Hematopoietic multipotent progenitor cell treated with erythropoietin and hydrocortisone succinate and interleukin-3 and kit ligand, for 15 days (in vitro differentiated cells): ENCODE results near the gene ATF1.

Experiments
- DNase-seq: peaks from one replicate; pipeline ENCODE4 v3.0.0-alpha.2; 2015; ENCODE audit warnings: low spot score

Gene ATF1

GRCh38 chr12:50763639-50764285 is at the start of gene ATF1:
Gene ATF1, plus strand, starts transcription at chr12:50764101. Its CDS starts 16,045 bp downstream, at chr12:50780146.
- peak; percentile 87 for DNase-seq

- DNase-seq, result no peak
Measured at GRCh38 chr12:50715174-50715573, 48.7 kb upstream of the ATF1 start.

- no peak for DNase-seq
Measured at GRCh38 chr12:50718760-50719159, 45.1 kb upstream of the ATF1 start.

GRCh38 chr12:50720085-50720484 is 43.8 kb upstream of the ATF1 start:
- DNase-seq, result no peak

GRCh38 chr12:50720501-50720900 is 43.4 kb upstream of the ATF1 start:
- DNase-seq, result no peak

GRCh38 chr12:50723865-50724264 is 40.0 kb upstream of the ATF1 start:
- DNase-seq, result no peak

GRCh38 chr12:50725011-50725942 is 38.6 kb upstream of the ATF1 start:
- no peak for DNase-seq

GRCh38 chr12:50727466-50727865 is 36.4 kb upstream of the ATF1 start:
- DNase-seq, result no peak

GRCh38 chr12:50728417-50728816 is 35.5 kb upstream of the ATF1 start:
- no peak for DNase-seq

GRCh38 chr12:50728841-50729240 is 35.1 kb upstream of the ATF1 start:
- no peak for DNase-seq

- DNase-seq, result no peak
Measured at GRCh38 chr12:50732591-50732990, 31.3 kb upstream of the ATF1 start.

GRCh38 chr12:50733706-50734105 is 30.2 kb upstream of the ATF1 start:
- DNase-seq, result no peak

- DNase-seq, result peak; percentile 45
Measured at GRCh38 chr12:50734409-50735263, 29.3 kb upstream of the ATF1 start.

- DNase-seq, result no peak
Measured at GRCh38 chr12:50739611-50740010, 24.3 kb upstream of the ATF1 start.

- DNase-seq, result no peak
Measured at GRCh38 chr12:50740307-50740706, 23.6 kb upstream of the ATF1 start.

- no peak for DNase-seq
Measured at GRCh38 chr12:50742776-50743175, 21.1 kb upstream of the ATF1 start.

- no peak for DNase-seq
Measured at GRCh38 chr12:50745861-50746260, 18.0 kb upstream of the ATF1 start.

GRCh38 chr12:50746431-50746830 is 17.5 kb upstream of the ATF1 start:
- DNase-seq, result no peak

- DNase-seq, result no peak
Measured at GRCh38 chr12:50747817-50748216, 16.1 kb upstream of the ATF1 start.

GRCh38 chr12:50749459-50749882 is 14.4 kb upstream of the ATF1 start:
- no peak for DNase-seq

- DNase-seq, result no peak
Measured at GRCh38 chr12:50750366-50750765, 13.5 kb upstream of the ATF1 start.

- DNase-seq, result no peak
Measured at GRCh38 chr12:50751948-50752721, 11.8 kb upstream of the ATF1 start.
